HG03521 (cell line): ENCODE results near the gene LGALS4.
"Not testable (repeated sequence)": the region's sequence is repeated elsewhere in the genome, so short reads cannot be mapped to it uniquely, and the experiment has no call there.

Source experiments
- ATAC-seq: cut with Tn5 transposase; IDR thresholded peaks from one replicate; pipeline ENCODE4 v1.9.1; 2021; ENCODE audit warnings: mild to moderate bottlenecking, moderate library complexity; ENCODE audit not compliant: unreplicated experiment

Gene LGALS4

DNA sequence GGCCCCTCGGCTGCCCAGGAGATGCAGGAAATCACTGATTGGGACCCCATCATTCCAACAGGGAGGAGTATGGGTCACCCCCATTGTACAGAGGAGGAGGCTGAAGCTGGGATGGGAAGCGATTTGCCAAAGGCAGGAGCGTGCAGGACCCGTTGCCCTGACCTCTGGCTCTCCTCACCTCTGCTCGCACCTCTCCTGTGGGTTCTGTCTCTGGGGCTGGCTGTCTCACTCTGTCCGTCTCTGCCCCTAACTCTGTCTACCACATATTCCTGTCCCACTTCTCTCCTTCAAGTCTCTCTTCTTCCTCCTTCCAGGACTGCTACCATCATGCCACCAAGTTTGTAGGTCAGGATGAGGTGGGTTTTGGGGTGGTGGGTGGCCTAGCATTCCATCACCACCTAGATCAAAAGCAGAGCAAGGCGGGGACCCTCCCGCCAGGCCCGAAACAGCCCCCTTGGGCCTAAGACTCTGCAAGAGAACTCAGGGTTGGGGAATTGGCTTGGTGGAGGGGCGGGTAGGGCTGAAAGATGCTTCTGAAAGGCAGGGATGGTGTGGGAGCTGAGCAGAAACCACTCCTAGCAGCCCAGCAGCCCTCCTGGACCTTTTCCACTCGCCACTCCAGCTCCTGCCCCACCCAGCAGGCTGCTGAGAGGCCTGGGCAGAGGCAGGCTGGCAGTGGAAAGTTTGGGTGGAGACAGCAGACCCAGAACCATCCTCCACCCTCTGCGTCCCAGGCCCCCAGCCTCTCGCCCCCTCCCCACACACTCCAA is 38.4 kb downstream of the LGALS4 start:
- no peak for ATAC-seq

DNA sequence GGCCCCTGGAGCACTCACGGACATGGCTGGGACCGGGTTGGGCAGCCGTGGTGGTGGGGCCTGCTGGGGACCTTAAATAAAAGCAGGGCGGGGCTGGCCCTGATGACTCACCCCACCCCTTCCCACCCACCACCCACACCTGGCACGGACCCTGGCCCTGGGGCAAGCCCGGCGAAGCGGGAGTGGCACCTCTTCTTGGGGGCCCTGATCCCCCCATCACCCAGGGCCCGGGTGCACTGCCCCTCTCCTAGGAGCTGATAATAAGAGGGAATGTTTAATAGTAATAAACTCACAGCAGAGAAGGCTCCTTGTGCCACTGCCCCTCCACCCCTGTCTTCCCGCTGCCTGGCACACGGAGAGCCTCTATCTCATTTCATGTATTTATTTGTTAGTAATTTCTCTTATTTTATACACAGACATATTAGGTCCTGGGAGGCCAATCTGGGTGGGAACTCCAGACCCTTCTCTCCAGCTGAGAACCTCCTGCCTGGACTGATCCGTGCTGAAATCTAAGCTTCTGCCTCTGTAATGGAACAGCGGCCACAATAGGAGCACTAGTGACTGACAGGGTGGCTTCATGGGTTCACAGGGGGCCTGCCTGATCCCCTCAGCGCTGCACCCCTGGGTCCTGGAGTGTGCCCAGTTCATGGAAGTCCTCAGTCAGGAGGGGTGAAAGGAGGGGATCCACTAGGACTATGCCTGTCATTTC is 39.1 kb downstream of the LGALS4 start, which contains the start of gene LGALS7:
TSS of gene LGALS7 (minus strand) at position 49 of the 709 bp plus-strand sequence. CDS start at position 24, 25 bp downstream.
- no peak for ATAC-seq

GRCh38 chr19:38771569-38771968 is 41.2 kb downstream of the LGALS4 start:
- not testable (repeated sequence) for ATAC-seq

DNA sequence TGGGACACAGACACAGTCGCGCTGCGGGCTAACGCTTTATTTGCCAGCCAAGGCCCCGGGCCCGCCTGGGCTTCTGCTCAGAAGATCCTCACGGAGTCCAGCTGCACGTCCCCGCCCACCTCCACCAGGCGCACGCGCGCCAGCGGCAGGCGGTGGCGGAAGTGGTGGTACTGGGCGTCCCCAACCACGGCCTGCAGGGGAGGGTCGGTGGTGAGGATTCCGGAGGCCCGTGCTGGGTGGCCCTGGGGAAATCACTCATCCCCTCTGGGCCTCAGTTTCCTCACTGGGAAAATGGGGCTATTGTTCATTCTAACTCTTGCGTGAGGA is 41.8 kb downstream of the LGALS4 start:
- not testable (repeated sequence) for ATAC-seq

- ATAC-seq: not testable (repeated sequence)
Measured at GRCh38 chr19:38770228-38770948, 42.4 kb downstream of the LGALS4 start.

DNA sequence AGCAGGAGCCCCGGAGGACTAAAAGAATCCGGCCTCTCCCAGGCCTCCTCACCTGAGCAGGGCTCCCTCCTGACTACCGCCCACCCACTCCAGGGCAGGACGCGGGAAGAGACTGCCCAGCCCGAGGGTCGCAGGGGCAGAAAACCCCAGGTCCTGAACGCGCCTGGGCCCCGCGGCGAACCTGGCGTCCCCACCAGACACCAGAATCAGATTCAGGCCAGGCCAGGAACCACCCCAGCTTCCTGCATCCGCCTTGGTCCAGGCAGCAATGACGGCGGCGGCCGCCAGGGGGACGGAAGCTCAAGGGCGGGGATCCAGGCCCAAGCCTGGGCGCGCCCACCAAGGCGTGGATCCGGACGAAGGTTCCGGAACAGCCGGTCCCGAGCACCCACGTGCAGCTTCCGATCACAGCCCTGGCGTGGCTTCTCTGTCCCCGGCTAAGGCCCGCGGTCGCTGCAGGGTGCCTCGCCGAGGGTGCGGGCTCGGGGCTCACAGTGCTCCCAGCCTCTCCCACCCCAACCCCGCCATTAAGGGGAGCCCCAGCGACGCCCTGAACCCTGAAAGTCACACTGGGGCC is 43.0 kb downstream of the LGALS4 start:
- ATAC-seq: peak; percentile 54

DNA sequence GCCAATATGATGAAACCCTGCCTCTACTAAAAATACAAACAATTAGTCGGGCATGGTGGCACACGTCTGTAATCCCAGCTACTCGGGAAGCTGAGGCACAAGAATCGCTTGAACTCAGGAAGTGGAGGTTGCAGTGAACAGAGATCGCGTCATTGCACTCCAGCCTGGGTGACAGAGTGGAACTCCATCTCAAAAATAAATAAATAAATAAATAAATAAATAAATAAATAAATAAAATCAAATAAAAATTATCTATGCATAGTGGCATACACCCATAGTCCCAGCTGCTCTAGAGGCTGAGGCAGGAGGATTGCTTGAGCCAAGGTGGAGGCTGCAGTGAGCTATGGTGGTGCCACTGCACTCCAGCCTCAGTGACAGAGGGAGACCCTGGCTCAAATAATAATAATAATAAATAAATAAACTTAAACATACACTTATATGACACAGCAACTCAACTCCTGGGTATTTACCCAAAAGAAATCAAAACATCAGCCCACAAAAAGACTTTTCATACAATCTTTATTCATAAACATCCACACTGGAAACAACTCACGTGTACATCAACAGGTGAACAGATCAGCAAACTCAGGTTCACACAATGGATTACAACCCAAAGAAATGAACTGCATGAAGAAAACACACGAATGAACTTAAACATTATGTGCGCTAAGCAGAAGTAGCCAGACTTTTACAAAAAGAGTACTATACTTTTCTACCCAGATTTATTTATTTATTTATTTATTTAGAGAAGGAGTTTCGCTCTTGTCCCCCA is 46.3 kb downstream of the LGALS4 start:
- no peak for ATAC-seq

DNA sequence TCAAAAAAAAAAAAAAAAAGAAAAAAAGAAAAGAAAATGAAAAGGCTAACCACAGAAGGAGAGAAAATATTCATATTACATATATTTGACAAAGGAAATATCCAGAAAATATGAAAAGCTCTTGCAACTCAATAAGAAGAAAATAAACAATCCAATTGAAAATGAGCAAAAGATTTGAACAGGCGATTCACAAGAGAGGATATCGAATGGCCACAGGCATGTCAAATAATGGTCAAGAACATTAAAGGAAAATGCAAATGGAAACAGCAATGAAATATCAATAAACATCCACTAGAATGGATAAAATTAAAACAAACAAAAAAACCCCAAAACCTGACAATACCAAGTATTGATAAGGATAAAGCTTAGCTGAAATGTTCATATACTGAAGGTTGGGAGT is 47.5 kb downstream of the LGALS4 start:
- no peak for ATAC-seq

DNA sequence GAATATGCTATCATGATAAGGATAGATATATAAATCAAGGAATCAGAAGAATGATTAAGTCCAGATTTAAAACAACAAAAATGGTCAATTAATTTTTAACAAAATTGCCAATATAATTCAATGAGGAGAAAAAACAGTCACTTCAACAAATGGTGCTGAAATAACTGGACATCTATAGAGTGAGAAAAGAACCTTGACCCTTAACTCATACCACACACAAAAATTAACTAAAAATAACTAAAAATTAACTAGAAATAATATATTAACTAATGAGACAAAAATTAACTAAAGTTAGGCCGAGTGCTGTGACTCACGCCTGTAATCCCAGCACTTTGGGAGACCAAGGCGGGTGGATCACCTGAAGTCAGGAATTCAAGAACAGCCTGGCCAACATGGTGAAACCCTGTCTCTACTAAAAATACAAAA is 48.9 kb downstream of the LGALS4 start:
- no peak for ATAC-seq

GRCh38 chr19:38761884-38762389 is 50.8 kb downstream of the LGALS4 start:
- not testable (repeated sequence) for ATAC-seq

GRCh38 chr19:38760805-38761517 is 51.8 kb downstream of the LGALS4 start:
- ATAC-seq: not testable (repeated sequence)

DNA sequence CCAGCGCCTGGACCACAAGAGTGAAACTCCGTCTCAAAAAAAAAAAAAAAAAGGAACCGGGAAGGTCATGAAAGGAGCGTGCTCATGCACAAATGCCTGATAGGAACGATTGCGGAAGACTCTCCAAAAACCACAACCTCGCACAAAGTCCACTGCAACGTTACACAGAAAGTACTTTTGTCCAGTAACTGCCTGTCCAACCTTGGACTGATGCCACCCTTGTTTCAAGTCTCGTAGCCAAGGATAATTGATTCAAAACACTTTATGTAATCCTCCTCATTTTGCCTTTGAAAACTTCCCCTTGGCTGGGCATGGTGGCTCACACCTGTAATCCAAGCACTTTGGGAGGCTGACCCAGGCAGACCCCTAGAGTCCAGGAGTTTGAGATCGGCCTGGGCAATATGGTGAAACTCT is 53.1 kb downstream of the LGALS4 start:
- no peak for ATAC-seq

GRCh38 chr19:38754196-38754595 is 58.5 kb downstream of the LGALS4 start:
- not testable (repeated sequence) for ATAC-seq

GRCh38 chr19:38753783-38754182 is 59.0 kb downstream of the LGALS4 start:
- not testable (repeated sequence) for ATAC-seq
